HG02571 (cell line): ENCODE measurements around the gene ZBED3.
"Not testable (repeated sequence)": the region's sequence is repeated elsewhere in the genome, so short reads cannot be mapped to it uniquely, and the experiment has no call there.

Experiments used
- ATAC-seq: cut with Tn5 transposase; IDR thresholded peaks from one replicate; pipeline ENCODE4 v1.9.1; 2021; ENCODE audit warnings: mild to moderate bottlenecking, moderate library complexity; ENCODE audit not compliant: unreplicated experiment

Gene ZBED3

GRCh38 chr5:77086689-77087483 is at the start of gene ZBED3:
Gene ZBED3, minus strand, starts transcription at chr5:77087285. Its CDS starts 9,407 bp downstream, at chr5:77077878.
- peak; percentile 72 for ATAC-seq

GRCh38 chr5:77133061-77133758 is 46.1 kb upstream of the ZBED3 start:
- no peak for ATAC-seq

GRCh38 chr5:77131361-77131760 is 44.3 kb upstream of the ZBED3 start:
- no peak for ATAC-seq

GRCh38 chr5:77129391-77129990 is 42.4 kb upstream of the ZBED3 start:
- no peak for ATAC-seq

GRCh38 chr5:77128411-77129061 is 41.5 kb upstream of the ZBED3 start:
- no peak for ATAC-seq

DNA sequence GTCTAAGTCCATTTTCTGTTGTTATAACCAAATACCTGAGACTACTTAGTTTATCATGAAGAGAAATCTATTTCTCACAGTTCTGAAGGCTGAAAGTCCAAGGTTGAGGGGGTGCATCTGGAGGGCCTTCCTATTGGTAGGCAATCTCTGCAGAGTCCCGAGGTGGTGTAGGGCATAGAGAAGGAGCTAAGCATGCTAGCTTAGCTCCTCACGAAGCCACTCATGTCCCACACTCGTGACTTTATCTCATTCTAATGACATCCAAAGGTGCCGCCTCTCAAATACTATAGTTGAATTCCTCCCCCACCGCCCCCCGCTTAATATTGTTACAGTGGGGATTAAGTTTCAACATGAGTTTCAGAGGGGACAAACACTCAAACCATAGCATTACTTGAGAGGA is 36.0 kb upstream of the ZBED3 start:
- ATAC-seq = no peak

GRCh38 chr5:77120706-77121105 is 33.6 kb upstream of the ZBED3 start:
- no peak for ATAC-seq

- ATAC-seq = no peak
These were observed 33.0 kb upstream of the ZBED3 start for GRCh38 chr5:77120086-77120485.

DNA sequence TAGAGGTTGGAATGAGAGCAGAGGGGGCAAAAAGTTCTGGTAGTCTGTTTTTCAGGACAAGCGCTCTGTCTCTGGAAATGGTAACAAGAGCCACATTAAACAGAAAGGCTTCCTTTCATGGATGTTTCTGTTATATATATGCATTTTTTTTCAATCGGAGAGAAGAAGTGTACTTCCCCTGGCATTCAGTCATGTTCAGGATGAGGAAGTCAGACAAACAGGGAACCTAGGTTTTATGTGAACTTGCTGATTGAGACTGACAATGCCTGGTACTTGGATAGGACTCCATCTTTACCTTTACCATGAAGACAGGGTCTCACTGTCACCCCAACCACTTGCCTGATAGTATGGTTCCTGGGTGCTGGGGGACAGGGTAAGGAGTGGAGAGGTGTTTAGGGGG is 30.1 kb upstream of the ZBED3 start:
- no peak for ATAC-seq

- ATAC-seq = not testable (repeated sequence)
These were observed 19.9 kb upstream of the ZBED3 start for GRCh38 chr5:77107035-77107434.

- no peak for ATAC-seq
These were observed 17.7 kb upstream of the ZBED3 start for GRCh38 chr5:77104813-77105212.

DNA sequence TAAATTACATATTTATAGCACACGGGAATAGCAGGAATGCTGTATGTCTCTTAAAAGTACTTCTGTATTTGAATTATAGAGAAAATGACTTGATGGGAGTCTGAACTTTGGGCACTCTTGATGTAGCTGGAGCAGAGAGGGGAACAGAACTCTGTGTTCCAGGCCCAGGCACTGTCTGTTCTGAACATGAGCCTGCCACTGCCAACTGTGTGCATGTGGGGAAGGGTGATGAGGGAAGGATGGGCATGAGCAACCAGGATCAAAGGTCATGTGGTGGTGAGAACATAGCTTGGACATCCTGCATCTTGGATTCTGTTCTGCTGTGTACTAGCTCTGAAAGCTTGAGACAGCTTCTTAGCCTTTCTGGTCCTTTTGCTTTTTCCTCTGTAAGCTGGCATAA is 16.4 kb upstream of the ZBED3 start:
- ATAC-seq = no peak

- ATAC-seq = no peak
These were observed 15.5 kb upstream of the ZBED3 start for GRCh38 chr5:77102549-77102948.

- no peak for ATAC-seq
These were observed 14.2 kb upstream of the ZBED3 start for GRCh38 chr5:77101298-77101697.

GRCh38 chr5:77095189-77095588 is 8.1 kb upstream of the ZBED3 start:
- no peak for ATAC-seq

DNA sequence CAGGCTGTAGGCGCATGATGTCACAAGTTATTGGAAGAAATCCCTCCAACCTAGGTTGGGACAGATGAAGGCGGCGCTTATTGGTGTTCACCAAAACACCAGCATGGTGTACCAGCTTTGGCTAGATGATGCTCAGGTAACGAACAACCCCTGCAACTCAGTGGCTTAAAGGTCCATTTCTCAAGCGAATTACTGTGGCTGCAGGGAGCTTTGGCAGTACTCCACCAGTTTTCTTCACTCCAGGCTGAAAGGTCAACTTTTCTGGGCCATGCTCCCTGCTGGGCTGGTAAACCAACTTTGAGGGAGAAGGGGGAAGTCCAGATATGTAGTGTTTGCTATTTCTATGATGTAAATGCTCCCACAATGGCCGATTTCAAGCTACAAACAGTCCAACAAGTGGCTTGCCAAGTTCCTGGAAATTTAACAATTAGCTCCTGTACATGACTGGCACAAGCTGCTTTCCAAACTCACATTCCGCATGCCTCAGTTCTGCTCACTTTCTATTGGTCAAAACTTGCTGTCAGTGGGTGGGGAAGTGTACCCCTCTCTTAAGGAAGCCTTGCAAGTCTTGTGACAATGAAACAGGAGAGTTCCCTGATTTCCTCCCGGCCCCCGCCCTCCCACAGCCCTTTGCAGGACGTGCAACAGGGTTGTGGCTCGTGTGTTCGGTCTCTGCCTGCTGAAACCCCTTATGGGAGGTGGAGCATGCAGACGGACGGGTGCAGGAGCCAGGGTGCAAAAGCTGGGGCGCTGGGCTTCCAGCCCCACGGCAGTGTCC is 588 bp upstream of the ZBED3 start:
- peak; percentile 31 for ATAC-seq

GRCh38 chr5:77086368-77086688 is 757 bp downstream of the ZBED3 start:
- no peak for ATAC-seq

DNA sequence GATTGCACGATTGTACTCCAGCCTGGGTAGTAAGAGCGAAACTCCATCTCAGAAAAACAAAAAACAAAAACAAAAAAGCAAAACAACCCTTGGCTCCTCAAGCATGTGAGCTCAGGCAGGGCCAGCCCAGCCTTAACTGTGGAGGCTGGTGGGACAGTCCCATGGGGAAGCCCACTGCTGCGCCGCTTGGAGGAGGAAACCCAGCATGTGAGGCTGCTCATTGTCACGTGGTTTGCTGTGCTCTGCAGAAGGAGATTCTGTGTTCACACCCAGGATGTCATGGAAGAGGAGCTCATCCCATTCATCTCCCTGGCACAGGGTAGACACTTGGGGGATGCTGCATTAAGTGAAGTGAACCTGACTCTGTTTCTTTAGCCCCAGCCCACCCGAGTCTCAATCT is 4.0 kb downstream of the ZBED3 start:
- no peak for ATAC-seq

- ATAC-seq = no peak
These were observed 4.8 kb downstream of the ZBED3 start for GRCh38 chr5:77082280-77082679.

DNA sequence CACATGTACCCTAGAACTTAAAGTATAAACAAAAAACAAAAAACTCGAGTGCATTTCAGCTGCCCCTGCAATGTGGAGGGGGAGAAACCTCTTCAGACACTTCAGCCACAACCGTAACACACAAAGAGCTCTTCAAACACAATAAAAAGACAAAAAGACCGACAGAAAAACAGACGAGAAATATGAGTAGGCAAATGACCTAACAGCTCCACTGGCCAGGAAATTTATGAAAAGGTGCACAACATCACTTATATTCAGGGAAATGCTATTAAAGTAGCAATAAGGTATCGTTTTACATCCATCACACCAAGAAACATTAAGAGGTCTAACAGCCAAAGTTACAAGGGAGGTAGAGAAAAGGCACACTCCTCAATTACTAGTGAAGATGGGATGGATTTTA is 6.2 kb downstream of the ZBED3 start:
- ATAC-seq = no peak

GRCh38 chr5:77080479-77080878 is 6.6 kb downstream of the ZBED3 start:
- ATAC-seq = not testable (repeated sequence)
